Esophagus squamous epithelium (tissue), 4 donors: ENCODE results near the gene ALPK3.

Experiments used
- CTCF ChIP-seq, 6 experiments: fragments of 450-650 bp in 4 of 6; fragments of 200-600 bp in 2 of 6; sonication (generic) in 2 of 6; IDR thresholded peaks; one replicate each; pipeline ENCODE4 v1.5.1; 2016 to 2019; ENCODE audit warnings: antibody characterized with exemption in 6 of 6, mild to moderate bottlenecking in 4 of 6, moderate library complexity in 4 of 6
- POLR2A ChIP-seq, 4 donors: fragments of 450-650 bp; IDR thresholded peaks; one replicate each; pipeline ENCODE4 v1.6.1; 2017; ENCODE audit warnings: antibody characterized with exemption in 4 of 4, mild to moderate bottlenecking in 4 of 4, moderate library complexity in 3 of 4

GRCh38 chr15:84857418-84858004 lies 40.4 kb downstream of the ALPK3 start:
- TF ChIP-seq CTCF (IDR thresholded peaks at IDR 0.05) (no peak), POLR2A (IDR thresholded peaks at IDR 0.05) (no peak)
